ENCODE data around the gene ATP8B2.

ATP8B2 gene

DNA sequence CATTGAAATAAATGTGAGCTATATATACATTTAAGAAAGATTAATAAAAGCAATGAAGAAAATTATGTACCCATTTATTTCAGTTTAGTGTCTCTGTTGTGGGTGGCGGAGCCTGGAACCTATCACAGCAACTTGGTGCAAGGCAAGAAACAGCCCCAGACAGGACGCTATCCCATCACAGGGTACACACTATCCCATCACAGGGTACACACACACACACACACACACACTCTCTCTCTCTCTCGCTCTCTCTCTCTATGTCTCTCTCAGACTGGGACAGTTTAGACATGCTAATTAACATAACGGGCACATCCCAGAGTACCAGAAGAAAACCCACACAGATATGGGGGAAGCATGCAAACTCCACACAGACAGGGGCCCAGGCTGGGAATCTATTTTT, 73.4 kb downstream of the ATP8B2 start:
- peaks cover 24% of the 10 kb centered on the region for H3K4me1 ChIP-seq
- no peak for TF ChIP-seq Cebpa-rat (IDR thresholded peaks at IDR 0.05)
- no peaks in the 10 kb centered on the region for H4K20me1 ChIP-seq
- H3K9ac ChIP-seq = no peak overlapping the region
- no peaks in the 10 kb centered on the region for H3K36me3 ChIP-seq
- H3K27ac ChIP-seq = no peak overlapping the region
- H3K4me3 ChIP-seq = no peak overlapping the region
- H3K9me3 ChIP-seq = peaks cover 8% of the 10 kb centered on the region; the same call in 1 of the 2 replicates
- H3K27me3 ChIP-seq = no peaks in the 10 kb centered on the region
- no peak overlapping the region for H3K4me2 ChIP-seq

DNA sequence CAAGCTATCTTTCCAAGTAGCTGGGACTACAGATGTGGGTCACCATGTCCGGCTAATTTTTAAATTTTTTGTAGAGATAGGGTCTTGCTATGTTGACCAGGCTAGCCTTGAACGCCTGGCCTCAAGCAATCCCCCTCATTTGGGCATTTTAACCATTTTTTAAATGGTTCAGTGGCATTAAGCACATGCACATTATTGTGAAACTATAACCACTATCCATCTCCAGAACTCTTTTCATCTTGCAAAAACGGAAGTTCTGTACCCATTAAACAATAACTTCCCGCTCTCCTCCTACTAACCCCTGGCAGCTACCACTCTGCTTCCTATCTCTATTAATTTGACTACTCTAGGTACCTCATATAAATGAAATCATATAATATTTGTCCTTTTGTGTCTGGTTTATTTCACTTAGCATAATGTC, 75.1 kb downstream of the ATP8B2 start:
- peaks cover 40% of the 10 kb centered on the region for H3K4me1 ChIP-seq
- H3K4me2 ChIP-seq = no peak overlapping the region
- H3K27ac ChIP-seq = no peak overlapping the region
- H3K9ac ChIP-seq = no peak overlapping the region
- H3K36me3 ChIP-seq = no peaks in the 10 kb centered on the region
- peaks cover 4% of the 10 kb centered on the region; the same call in 1 of the 2 replicates for H3K9me3 ChIP-seq
- no peaks in the 10 kb centered on the region for H4K20me1 ChIP-seq
- no peak for TF ChIP-seq Cebpa-rat (IDR thresholded peaks at IDR 0.05)
- no peak overlapping the region for H3K4me3 ChIP-seq
- no peaks in the 10 kb centered on the region for H3K27me3 ChIP-seq
